ENCODE results near the gene SHISA9. TPM values are rescaled to one million over a fixed set of nuclear protein-coding genes. Genes with fewer than 3 reads are reported as not detected.

Gene SHISA9
- total RNA-seq, 2 donors from 2014 or later: 0.08 to 0.24 TPM

DNA sequence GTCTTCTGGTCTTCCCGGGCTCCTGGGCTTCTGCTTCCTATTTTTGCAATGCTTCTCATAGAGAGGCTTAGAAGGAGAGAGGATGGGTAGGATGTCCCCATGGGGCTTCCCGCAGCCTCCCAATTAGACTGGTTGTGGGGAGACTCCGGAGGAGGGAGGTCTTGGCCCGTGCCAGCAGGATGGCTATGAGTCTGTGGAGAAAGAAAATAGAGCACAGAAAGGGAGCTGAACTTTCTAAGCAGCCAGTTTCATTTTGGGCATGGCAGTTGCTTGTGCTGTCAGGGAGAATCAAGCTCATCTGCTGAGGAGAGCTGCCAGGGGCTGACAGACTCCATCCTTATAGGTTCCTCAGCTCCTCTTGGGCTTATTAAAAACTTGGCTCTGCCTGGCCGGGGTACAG is 204.0 kb downstream of the SHISA9 start:
- H3K4me3 Mint-ChIP-seq: no peak overlapping the region
- H3K4me1 Mint-ChIP-seq: no peaks in the 10 kb centered on the region
- H3K27me3 Mint-ChIP-seq: no peaks in the 10 kb centered on the region
- no peak overlapping the region for H3K27ac Mint-ChIP-seq
- no peak for ATAC-seq (replicated peaks)
- H3K36me3 Mint-ChIP-seq (ENCODE audit: low read depth): no peaks in the 10 kb centered on the region
- H3K9me3 Mint-ChIP-seq: peaks cover 12% of the 10 kb centered on the region

DNA sequence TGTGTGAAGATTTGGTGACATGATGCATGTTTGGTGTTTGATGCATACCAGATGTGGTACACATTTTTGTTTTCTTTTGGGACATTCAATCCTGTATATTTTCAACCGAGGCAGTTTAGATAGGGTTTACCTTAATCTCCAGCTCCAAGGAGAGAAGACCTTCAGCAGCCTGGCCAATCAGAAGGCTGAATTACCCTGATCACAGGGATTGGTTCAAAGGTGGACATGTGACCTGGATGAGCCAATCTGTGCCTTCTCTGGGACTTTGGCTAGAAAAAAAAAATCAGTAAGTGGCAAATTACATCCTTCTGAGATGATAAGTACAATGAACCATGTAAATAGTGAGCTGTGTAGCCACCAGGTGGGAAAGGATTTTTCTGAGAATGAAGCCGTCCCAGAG is 205.1 kb downstream of the SHISA9 start:
- Mint-ChIP-seq H3K36me3 (ENCODE audit: low read depth) (no peaks in the 10 kb centered on the region), H3K4me3 (no peak overlapping the region), H3K27ac (no peak overlapping the region), H3K27me3 (no peaks in the 10 kb centered on the region), H3K9me3 (peaks cover 12% of the 10 kb centered on the region), H3K4me1 (no peaks in the 10 kb centered on the region)
- ATAC-seq (replicated peaks): no peak

DNA sequence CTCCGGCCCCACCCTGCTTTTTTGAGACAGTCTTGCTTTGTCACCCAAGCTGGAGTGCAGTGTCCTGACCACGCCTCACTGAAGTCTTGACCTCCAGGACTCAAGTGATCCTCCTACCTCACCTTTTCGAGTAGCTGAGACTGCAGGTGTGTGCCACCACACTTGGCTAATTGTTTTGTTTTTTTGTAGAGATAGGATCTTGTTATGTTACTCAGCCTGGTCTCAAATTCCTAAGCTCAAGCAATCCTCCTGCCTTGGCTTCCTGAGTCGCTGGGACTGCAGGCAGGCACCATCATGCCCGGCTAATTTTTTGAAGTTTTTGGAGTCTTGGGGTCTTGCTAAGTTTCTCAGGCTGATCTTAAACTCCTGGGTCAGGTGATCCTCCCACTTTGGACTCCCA is 206.7 kb downstream of the SHISA9 start:
- Mint-ChIP-seq H3K36me3 (ENCODE audit: low read depth) (no peaks in the 10 kb centered on the region), H3K4me3 (no peak overlapping the region), H3K27ac (no peak overlapping the region), H3K27me3 (peaks cover under 1% of the 10 kb centered on the region), H3K9me3 (peaks cover 12% of the 10 kb centered on the region), H3K4me1 (no peaks in the 10 kb centered on the region)
- no peak for ATAC-seq (replicated peaks)

DNA sequence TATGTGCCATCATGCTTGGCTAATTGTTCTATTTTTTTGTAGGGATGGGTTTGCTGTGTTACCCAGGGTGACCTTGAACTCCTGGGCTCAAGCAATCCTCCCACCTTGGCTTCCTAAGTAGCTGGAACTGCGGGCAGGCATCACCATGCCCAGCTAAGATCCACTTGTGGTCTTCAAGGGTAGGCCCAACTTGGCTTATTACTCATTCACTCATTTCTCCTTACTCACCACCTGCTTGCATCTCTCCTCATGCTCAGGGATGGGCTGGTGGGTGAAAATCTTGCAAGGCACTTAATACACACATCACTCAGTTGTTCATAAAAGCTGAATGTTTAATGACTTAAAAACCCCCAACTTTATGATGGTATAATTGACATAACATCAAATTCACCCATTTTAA is 207.8 kb downstream of the SHISA9 start:
- no peak for ATAC-seq (replicated peaks)
- Mint-ChIP-seq H3K36me3 (ENCODE audit: low read depth) (no peaks in the 10 kb centered on the region), H3K4me3 (no peak overlapping the region), H3K27ac (no peak overlapping the region), H3K4me1 (no peaks in the 10 kb centered on the region), H3K9me3 (peaks cover 7% of the 10 kb centered on the region), H3K27me3 (peaks cover 2% of the 10 kb centered on the region)

DNA sequence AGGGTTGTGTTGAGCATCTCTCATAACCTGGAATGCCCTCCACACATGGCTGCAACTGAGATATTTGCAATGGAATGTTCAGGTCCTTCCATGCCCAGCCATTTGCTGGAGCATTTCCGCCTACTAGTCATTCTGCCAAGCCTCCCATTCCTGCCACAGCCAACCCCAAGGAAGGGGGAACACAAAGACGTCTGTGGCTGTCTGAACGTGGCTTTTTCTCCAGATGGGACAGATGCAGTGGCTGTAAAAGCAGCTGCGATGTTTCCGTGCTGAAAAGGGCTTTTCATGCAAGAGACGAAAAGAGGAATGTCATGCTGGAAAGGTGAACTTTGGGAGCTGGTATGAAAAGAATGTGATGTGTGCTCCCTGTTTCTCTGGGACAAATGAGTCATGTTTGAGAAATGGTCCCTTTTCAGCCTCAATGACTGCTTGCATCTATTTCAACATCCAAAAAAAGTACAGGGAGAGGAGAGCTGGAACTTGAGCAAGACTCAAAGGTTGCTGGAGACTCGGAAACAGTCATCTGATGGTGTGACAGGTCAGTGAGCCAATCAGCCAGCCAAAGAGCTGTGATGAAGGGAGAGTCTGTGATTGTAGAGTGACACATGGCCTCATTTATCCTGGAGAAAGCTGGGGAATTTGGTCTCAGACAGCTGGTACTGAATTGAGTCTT is 208.9 kb downstream of the SHISA9 start:
- no peak overlapping the region for H3K4me3 Mint-ChIP-seq
- ATAC-seq (replicated peaks): no peak
- no peaks in the 10 kb centered on the region for H3K4me1 Mint-ChIP-seq
- H3K27me3 Mint-ChIP-seq: peaks cover 2% of the 10 kb centered on the region
- no peak overlapping the region for H3K27ac Mint-ChIP-seq
- H3K36me3 Mint-ChIP-seq (ENCODE audit: low read depth): no peaks in the 10 kb centered on the region
- H3K9me3 Mint-ChIP-seq: peaks cover 4% of the 10 kb centered on the region

DNA sequence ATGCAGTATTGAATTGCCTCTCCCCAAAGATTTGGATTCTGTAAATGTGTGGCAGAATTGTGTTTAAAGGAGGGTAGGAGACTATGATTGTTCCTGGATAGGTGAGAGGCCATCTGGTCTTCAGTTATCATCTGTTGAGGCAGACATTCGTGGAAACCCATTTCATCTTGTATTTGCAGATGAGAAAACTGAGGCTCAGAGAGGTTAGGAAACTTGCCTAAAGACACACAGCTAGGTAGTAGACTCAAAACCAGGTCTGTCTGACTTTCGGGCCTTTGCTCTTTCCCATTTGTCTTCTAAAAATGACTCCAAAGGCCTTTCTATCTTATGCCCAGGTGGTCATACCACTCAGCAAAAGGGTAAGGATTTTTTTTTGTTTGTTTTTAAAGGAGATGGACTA is 210.3 kb downstream of the SHISA9 start:
- H3K9me3 Mint-ChIP-seq: peaks cover 4% of the 10 kb centered on the region
- H3K36me3 Mint-ChIP-seq (ENCODE audit: low read depth): no peaks in the 10 kb centered on the region
- no peaks in the 10 kb centered on the region for H3K4me1 Mint-ChIP-seq
- peaks cover 2% of the 10 kb centered on the region for H3K27me3 Mint-ChIP-seq
- H3K27ac Mint-ChIP-seq: no peak overlapping the region
- no peak overlapping the region for H3K4me3 Mint-ChIP-seq
- no peak for ATAC-seq (replicated peaks)

DNA sequence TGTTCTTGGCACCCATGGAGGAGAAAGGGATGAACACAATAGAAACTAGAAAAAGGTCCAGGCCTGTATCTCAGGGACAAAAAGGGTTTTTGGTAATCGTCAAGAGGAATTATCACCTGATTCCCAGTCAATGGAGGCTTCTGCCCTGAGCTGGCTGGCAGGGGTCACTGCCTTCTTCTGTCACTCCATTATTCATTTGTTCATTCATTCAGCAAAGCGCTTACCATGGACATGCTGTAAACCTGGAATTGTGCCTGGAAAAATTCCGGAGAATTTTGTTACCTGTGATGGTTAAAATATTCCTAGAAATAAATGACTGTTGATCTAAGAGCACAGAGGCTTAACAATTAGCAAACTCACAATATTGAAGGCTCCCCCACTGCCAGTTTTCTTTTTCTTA is 212.3 kb downstream of the SHISA9 start:
- Mint-ChIP-seq H3K9me3 (no peaks in the 10 kb centered on the region), H3K36me3 (ENCODE audit: low read depth) (no peaks in the 10 kb centered on the region), H3K4me1 (no peaks in the 10 kb centered on the region), H3K27ac (no peak overlapping the region), H3K27me3 (peaks cover 2% of the 10 kb centered on the region), H3K4me3 (no peak overlapping the region)
- no peak for ATAC-seq (replicated peaks)

DNA sequence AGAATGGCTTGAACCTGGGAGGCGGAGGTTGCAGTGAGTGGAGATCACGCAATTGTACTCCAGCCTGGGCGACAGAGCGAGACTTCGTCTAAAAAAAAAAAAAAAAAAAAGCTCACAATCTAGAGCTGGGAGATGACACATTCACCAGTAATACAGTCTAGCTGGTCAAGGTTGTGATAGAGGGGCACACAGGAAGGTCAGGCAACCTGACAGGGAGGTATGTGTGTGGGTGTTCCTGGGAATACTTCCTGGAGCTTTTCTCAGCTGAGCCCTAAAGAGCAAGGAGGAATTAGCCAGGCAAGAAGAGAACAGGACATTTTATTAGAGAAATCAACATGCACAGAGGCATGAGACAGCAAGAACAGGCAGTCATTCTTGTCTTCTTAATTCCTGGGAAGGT is 216.7 kb downstream of the SHISA9 start:
- no peaks in the 10 kb centered on the region for H3K9me3 Mint-ChIP-seq
- no peak overlapping the region for H3K4me3 Mint-ChIP-seq
- no peaks in the 10 kb centered on the region for H3K36me3 Mint-ChIP-seq (ENCODE audit: low read depth)
- no peak for ATAC-seq (replicated peaks)
- no peaks in the 10 kb centered on the region for H3K4me1 Mint-ChIP-seq
- no peak overlapping the region for H3K27ac Mint-ChIP-seq
- H3K27me3 Mint-ChIP-seq: peaks cover 7% of the 10 kb centered on the region

DNA sequence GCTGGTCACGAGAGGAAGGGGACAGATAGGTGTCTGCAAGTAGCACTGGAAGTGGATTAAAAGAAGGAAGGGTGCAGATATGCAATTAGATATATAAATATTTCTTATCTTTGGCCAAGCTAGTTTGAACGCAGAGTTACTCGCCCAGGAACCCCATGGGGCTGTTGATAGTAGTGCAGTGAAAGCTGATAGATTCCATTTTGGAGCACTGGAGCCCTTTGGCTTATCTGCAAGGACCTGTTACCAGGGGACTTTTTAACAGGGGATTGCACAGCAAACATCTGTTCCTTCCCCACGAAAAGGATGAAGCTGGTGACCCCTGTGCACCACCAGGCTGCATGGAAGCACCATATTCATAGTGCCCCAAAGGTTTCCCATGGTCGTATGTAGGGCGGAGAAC is 218.7 kb downstream of the SHISA9 start:
- no peaks in the 10 kb centered on the region for H3K36me3 Mint-ChIP-seq (ENCODE audit: low read depth)
- no peaks in the 10 kb centered on the region for H3K4me1 Mint-ChIP-seq
- no peak for ATAC-seq (replicated peaks)
- no peaks in the 10 kb centered on the region for H3K9me3 Mint-ChIP-seq
- no peak overlapping the region for H3K27ac Mint-ChIP-seq
- H3K4me3 Mint-ChIP-seq: no peak overlapping the region
- peaks cover 4% of the 10 kb centered on the region for H3K27me3 Mint-ChIP-seq

DNA sequence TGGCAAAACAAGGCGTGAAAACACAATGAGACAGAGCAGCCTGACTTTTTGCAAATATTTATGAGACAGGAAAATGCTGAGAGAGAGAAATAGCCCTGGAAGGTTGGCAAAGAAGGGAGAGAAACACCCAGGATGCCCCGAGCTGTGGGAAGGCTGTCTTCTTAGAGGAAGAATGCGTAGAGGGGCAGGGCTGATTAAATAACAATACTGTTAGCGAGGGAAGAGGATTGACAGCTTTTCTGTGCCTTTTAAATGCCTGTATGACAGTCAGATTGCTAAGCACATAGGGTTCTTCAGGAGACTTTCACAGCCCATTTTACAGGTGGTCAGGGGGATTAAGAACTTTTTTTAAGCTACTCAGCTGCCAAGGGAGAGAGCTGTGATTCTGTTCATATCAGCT is 219.2 kb downstream of the SHISA9 start:
- no peaks in the 10 kb centered on the region for H3K36me3 Mint-ChIP-seq (ENCODE audit: low read depth)
- ATAC-seq (replicated peaks): no peak
- no peak overlapping the region for H3K4me3 Mint-ChIP-seq
- no peaks in the 10 kb centered on the region for H3K4me1 Mint-ChIP-seq
- H3K27me3 Mint-ChIP-seq: peaks cover 4% of the 10 kb centered on the region
- H3K27ac Mint-ChIP-seq: no peak overlapping the region
- no peaks in the 10 kb centered on the region for H3K9me3 Mint-ChIP-seq

DNA sequence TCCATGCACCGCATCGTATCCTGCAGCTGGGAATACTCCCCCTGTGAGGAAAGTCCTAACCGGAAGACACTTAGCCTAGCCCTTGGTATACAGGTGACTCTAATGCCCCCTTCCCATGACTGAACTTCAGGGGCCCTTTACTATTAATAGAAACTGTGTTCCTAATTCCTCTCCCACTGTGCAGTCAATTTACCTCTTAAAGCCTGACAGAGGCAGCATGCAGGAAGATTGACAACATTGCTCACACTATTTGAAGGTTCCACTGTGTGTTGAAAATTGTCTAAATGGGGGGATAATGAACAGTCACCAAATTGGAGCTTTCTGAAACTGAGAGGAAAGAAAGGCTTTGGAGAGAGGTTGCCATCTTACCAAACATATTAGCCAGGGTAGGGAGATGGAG is 222.6 kb downstream of the SHISA9 start:
- H3K4me1 Mint-ChIP-seq: no peaks in the 10 kb centered on the region
- H3K27ac Mint-ChIP-seq: no peak overlapping the region
- peaks cover 4% of the 10 kb centered on the region for H3K27me3 Mint-ChIP-seq
- no peak overlapping the region for H3K4me3 Mint-ChIP-seq
- no peaks in the 10 kb centered on the region for H3K36me3 Mint-ChIP-seq (ENCODE audit: low read depth)
- ATAC-seq (replicated peaks): no peak
- H3K9me3 Mint-ChIP-seq: no peaks in the 10 kb centered on the region

DNA sequence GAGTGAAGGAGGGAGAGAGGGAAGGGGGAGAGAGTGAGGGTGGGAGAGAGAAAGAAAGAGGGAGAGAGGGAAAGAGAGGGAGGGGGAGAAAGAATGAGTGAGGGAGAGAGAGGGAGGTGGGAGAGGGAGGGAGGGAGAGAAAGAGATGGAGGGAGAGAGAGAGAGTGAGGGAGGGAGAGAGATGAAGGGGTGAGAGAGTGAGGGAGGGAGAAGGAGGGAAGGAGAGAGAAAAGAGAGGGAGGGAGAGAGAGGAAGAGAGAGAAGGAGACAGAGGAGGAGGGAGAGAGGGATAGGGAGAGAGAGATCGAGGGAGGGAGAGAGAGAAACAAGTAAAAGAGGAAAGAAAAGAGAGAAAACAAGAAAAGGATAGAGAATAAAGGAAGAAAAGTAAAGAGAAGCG is 225.7 kb downstream of the SHISA9 start:
- Mint-ChIP-seq H3K36me3 (ENCODE audit: low read depth) (no peaks in the 10 kb centered on the region), H3K27ac (no peak overlapping the region), H3K4me3 (no peak overlapping the region), H3K9me3 (no peaks in the 10 kb centered on the region), H3K27me3 (no peaks in the 10 kb centered on the region), H3K4me1 (no peaks in the 10 kb centered on the region)
- ATAC-seq (replicated peaks): no peak

DNA sequence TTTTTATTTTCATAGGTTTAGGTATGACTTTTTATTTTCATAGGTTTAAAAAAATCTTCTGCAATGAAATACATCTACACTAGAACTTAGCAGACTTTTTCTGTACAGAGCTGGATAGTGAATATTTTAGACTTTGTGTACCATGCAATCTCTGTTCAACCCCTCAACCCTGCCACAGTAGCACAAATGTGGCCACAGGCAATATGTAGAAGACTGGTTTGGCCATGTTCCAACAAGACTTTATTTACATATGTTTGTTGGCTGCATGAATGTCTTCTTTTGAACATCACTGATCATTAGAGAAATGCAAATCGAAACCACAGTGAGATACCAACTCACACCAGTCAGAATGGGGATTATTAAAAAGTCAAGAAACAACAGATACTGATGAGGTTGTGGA is 229.2 kb downstream of the SHISA9 start:
- ATAC-seq (replicated peaks): no peak
- Mint-ChIP-seq H3K4me1 (no peaks in the 10 kb centered on the region), H3K27ac (no peak overlapping the region), H3K36me3 (ENCODE audit: low read depth) (no peaks in the 10 kb centered on the region), H3K4me3 (no peak overlapping the region), H3K27me3 (peaks cover 4% of the 10 kb centered on the region), H3K9me3 (peaks cover 8% of the 10 kb centered on the region)

DNA sequence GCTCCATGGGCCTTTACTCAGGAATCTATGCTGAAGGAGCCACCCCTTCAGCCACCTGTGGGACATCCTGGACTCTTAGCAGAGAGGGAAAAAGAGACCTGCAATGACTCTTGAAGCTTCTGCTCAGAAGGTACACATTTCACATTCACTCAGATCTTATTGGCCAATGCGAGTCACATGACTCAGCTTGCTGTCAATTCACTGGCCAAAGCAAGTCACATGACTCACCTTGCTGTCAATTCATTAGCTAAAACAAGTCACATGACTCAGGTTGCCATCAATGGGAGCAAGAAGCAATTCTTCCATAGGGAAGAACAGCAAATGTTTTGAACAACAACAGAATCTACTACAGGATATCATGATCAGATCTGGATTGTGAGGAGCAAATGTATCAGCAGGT is 233.4 kb downstream of the SHISA9 start:
- no peaks in the 10 kb centered on the region for H3K36me3 Mint-ChIP-seq (ENCODE audit: low read depth)
- H3K9me3 Mint-ChIP-seq: peaks cover 11% of the 10 kb centered on the region
- H3K27me3 Mint-ChIP-seq: peaks cover 4% of the 10 kb centered on the region
- H3K27ac Mint-ChIP-seq: no peak overlapping the region
- H3K4me3 Mint-ChIP-seq: no peak overlapping the region
- ATAC-seq (replicated peaks): no peak
- no peaks in the 10 kb centered on the region for H3K4me1 Mint-ChIP-seq

DNA sequence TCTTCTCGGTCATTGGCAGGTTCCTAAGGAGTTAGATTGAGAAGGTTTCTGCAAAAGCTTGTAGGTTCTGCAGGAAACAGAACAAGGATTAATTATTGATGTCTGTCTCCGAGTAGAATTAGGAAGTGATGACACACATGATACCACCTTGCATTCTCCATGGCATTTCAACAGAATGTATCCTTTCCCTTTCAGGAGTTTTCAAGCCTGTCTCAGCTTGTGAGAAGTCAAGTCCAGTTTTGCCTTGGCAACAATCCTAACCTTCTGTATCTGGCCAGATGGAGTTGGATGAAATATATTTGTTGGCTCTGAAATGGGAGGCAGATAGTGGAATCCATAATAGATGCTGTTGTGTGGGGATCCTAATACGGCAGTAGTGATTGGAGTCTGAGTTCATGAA is 235.5 kb downstream of the SHISA9 start:
- peaks cover 4% of the 10 kb centered on the region for H3K27me3 Mint-ChIP-seq
- no peaks in the 10 kb centered on the region for H3K36me3 Mint-ChIP-seq (ENCODE audit: low read depth)
- ATAC-seq (replicated peaks): no peak
- no peaks in the 10 kb centered on the region for H3K4me1 Mint-ChIP-seq
- H3K4me3 Mint-ChIP-seq: no peak overlapping the region
- no peak overlapping the region for H3K27ac Mint-ChIP-seq
- peaks cover 14% of the 10 kb centered on the region for H3K9me3 Mint-ChIP-seq

DNA sequence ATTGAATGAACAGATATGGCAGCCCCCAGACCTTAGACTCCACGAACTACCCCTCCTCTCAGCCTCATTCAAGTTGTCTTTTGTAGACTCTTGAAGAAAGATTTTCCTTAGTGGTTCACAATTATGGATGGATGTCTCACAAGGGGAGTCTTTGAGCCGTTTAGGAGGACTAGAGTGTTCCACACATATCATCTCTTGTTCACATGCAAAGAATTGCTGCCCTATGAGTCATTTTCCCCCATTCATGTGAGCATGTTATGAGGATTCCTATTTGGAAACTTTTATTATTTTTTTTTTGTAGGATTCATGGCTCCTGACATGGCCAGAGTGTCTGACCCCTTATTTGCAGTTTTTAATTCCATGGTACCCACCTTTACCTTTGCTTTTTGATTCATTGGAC is 237.1 kb downstream of the SHISA9 start:
- no peak overlapping the region for H3K27ac Mint-ChIP-seq
- H3K9me3 Mint-ChIP-seq: peaks cover 15% of the 10 kb centered on the region
- ATAC-seq (replicated peaks): no peak
- no peak overlapping the region for H3K4me3 Mint-ChIP-seq
- H3K4me1 Mint-ChIP-seq: no peaks in the 10 kb centered on the region
- H3K27me3 Mint-ChIP-seq: no peaks in the 10 kb centered on the region
- H3K36me3 Mint-ChIP-seq (ENCODE audit: low read depth): no peaks in the 10 kb centered on the region
